HG03159 (cell line): Measurements from ENCODE around the gene CARS2.
"Not testable (repeated sequence)": the region's sequence is repeated elsewhere in the genome, so short reads cannot be mapped to it uniquely, and the experiment has no call there.

Experiments
- ATAC-seq: cut with Tn5 transposase; IDR thresholded peaks from one replicate; pipeline ENCODE4 v1.9.1; 2021; ENCODE audit warnings: mild to moderate bottlenecking, moderate library complexity; ENCODE audit not compliant: unreplicated experiment

Gene CARS2

GRCh38 chr13:110638814-110639806, 66.8 kb downstream of the CARS2 start:
- no peak for ATAC-seq

GRCh38 chr13:110638257-110638656, 67.7 kb downstream of the CARS2 start:
- no peak for ATAC-seq

DNA sequence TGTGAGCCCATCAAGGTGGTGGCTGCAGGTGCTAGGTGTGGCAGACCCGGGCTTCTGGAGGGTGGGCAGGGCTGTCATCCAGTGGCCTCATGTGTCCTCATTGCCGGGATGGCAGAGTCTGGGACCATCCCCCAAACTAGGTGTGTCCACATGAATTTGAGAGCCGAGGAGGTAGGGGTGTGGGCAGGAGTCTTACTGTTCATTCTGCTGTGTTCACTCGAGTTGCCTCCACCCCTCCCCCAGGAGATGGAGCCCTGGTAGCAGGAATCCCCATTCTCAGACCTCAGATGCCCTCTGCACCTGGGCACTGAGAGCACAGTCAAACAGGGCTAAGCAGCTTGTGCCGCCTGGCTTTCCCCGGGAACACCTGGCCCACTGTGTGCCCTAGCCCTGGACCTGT, 68.2 kb downstream of the CARS2 start:
- no peak for ATAC-seq

DNA sequence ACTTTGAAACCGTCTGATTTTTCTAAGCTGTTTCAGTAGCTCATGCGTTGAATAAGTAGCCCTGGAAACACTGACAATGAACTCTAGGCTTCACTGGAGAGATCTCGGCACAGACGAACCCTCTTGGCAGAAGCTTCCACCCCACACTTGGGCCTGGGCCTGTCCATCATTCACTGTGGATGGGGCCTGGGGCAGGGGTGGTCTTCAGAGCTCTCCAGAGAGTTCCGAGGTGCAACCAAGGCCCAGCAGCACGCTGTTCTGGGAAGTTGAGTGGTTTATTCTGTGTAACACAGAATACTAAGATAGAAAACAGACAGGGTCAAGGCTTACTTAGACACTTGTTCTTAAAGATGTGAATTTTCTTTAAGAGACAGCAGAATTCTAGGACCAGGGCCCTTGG, 68.6 kb downstream of the CARS2 start:
- no peak for ATAC-seq

GRCh38 chr13:110636701-110637201, 69.2 kb downstream of the CARS2 start:
- ATAC-seq: no peak

DNA sequence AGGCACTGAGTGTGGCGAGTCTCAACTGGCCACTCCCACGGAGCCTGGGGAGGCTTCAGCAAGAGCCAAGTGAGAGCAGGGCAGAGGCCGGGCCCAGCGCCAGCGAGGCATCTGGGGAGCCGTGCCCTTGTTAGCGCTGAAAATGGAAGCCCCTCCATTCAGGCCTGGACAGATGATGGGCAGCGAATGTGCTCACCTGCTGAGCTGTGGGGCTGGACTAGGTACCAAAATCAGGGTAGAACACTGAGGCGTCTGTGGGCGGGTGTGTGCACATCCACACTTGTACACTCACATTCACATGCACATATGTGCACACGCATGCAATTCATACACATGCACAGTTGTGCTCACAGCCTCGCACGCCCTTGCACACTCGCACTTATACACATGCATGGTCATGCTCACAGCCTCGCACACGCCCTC, 69.9 kb downstream of the CARS2 start:
- no peak for ATAC-seq

- no peak for ATAC-seq
Measured at GRCh38 chr13:110635405-110636002, 70.4 kb downstream of the CARS2 start.

- no peak for ATAC-seq
Measured at GRCh38 chr13:110634558-110634957, 71.4 kb downstream of the CARS2 start.

DNA sequence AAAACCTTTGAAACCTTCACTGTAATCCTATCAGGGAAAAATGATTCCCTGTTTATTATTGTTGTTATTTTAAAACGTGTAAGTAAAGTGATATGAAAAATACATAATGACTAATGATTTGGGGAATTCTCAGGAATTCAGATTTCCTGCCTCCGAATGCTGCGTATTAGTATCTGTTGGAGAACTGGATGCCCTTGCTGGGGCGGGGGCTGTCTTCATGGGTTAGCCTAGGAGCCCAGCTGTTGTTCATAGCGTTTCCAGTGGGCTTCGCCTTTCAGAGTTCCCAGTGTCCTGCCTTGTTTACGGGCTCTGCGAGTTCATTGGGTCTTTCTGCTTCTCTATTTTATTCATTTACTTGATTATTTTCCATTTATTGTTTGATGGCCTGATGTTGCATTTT, 72.1 kb downstream of the CARS2 start:
- ATAC-seq: no peak

GRCh38 chr13:110632255-110632654, 73.7 kb downstream of the CARS2 start:
- not testable (repeated sequence) for ATAC-seq

GRCh38 chr13:110630566-110631119, 75.3 kb downstream of the CARS2 start:
- ATAC-seq: no peak

- ATAC-seq: no peak
Measured at GRCh38 chr13:110629735-110630134, 76.2 kb downstream of the CARS2 start.

GRCh38 chr13:110628952-110629701, 76.8 kb downstream of the CARS2 start:
- ATAC-seq: no peak

DNA sequence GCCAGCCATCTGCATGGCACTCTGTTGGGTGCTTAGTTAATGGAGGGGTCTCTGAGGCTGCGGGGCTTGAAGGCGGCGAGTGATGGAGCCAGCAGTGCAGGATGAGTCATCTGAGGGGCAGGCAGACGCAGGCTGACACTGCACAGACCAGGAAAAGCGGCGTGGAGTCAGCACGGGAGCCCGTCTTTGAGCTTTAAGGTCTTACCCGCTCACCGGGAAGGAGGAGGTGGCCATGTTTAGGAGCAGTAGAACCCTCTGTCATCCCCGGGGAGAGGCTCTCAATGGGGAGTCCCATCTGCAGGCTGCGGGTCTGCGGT, 77.5 kb downstream of the CARS2 start:
- ATAC-seq: no peak

DNA sequence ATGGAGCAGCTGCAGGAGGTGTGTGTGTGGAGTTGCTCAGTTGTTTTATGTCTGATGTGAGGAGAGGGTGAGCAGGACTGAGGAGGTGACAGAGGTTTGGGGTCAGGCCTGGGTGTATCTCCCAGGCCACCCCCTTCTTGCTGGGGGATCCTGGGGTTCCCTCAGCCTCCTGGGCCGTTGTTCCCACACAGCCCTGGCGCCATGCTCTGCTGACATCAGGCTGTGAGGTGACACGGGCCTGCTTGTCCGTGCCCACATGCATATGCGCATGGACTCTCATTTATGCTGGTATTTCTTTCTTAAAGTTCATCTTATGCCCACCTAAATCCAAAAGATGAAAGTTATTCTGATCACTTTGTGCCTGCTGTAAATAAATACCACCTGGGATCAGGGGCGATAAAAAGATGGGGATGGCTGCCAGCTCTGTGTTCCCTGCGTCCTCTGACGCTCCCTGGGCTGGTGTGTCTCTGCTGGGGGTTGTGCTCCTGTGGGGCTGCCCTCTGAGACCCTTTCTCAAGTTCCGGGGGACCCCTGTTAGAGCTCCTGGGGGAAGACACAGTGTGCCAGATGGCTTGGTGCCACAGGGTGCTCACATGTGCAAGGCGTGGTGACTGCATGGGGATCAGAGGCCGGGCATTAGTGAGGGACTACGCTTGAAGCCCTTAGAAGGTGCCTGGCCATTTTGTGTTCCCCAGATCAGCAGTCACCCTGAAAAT, 78.0 kb downstream of the CARS2 start:
- no peak for ATAC-seq

DNA sequence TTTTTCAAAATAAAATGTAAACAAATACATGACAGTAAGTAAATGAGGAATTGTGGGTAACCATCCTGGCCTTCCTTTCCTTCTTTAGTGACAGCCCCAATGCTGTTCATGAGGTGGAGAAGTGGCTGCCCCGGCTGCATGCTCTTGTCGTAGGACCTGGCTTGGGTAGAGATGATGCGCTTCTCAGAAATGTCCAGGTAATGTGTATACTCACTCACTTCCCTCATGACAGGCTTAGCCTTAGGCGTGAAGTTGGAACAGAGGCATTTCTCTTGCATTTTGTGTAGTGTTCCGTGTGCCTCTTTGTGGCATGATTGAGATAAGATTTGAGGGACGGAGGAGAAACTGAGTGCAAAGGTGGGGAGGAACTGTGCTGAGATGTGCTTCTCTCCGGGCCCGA, 78.6 kb downstream of the CARS2 start:
- no peak for ATAC-seq

DNA sequence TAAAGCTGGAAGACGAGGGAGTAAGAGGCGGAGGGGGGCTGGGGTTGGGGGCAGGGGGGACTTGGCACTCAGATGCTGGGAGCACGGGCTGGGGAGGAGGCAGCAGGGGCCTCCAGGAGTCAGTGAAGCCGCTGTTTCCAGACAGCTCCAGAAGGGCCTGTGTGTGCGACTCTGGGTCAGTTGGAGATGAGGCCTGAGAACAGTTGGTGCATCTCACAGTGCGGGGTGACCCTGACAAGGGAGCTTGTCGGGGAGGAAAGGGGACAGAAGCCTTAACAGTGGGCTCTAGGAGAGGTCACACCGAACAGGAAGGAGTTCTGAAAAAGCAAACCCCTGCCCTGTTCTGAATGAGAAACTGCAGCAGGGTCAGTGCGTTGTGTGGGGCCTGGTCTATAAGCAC, 79.4 kb downstream of the CARS2 start:
- no peak for ATAC-seq

- no peak for ATAC-seq
Measured at GRCh38 chr13:110625771-110626321, 80.1 kb downstream of the CARS2 start.

DNA sequence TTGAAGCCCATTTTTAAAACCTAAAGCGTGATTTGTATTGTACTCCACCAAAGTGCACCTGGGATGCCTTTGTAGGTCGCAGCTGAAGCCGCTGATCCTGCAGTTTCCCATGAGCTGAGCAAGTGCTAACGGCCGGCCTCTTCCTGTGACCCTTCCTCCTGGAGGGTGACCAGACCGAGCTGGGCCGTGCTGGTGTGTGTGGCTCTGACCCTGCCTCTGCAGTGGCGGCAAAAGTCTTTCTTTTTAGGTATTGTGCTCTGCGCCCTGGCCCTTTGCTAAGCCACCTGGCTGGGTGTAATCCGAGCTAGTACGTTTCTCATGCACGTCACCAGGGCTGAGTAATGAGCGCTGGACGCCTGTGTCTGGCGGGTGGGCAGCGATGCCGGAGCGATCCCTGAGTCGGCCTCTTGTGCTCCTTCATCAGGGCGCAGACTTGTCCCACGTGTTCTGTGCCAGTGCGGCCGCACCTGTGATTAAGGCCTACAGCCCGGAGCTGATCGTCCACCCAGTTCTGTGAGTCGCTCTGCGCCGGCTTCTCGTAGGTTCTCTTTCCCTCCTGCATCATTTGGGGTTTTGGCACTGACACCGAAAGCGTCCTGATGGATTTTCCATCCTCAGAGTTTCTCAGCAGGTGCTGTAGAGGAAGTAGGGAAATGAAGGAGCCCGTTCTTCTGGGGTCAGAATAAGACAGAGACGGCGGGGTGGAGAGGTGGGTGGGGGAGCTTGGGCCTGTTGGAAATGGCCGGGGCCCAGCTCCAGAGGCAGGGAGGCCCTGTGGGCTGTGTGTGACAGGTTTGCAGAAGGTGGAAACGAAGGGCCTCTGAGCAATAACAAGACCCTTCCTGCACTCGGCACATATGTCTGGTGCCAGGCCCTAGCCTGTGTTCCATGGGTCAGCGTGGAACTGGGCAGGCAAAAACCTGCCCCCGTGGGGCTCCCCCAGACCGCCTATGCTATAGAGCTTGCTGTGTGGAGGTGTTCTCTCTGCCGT, 80.9 kb downstream of the CARS2 start:
- ATAC-seq: no peak
